Stimulated activated CD4-positive, alpha-beta T cell treated with anti-CD3 and anti-CD28 coated beads, Interleukin-4, amount 100 ng/mL, for 24 hours (primary cell): ENCODE measurements around the gene SLC40A1.
A peak's percentile ranks its signal among the peaks of the same experiment; 100 is the strongest.

Source experiments
- DNase-seq: peaks from one replicate; pipeline ENCODE4 v3.0.0-alpha.2; 2020

The SLC40A1 gene

GRCh38 chr2:189599245-189599644 lies 18.7 kb upstream of the SLC40A1 start:
- no peak for DNase-seq

GRCh38 chr2:189595417-189595816 lies 14.8 kb upstream of the SLC40A1 start:
- no peak for DNase-seq

- DNase-seq, result no peak
These were observed 13.7 kb upstream of the SLC40A1 start for GRCh38 chr2:189594305-189594704.

GRCh38 chr2:189593115-189593514 lies 12.5 kb upstream of the SLC40A1 start:
- DNase-seq, result no peak

GRCh38 chr2:189592353-189592984 lies 11.9 kb upstream of the SLC40A1 start:
- no peak for DNase-seq

GRCh38 chr2:189587780-189588179 lies 7.2 kb upstream of the SLC40A1 start:
- no peak for DNase-seq

GRCh38 chr2:189585226-189585756 lies 4.7 kb upstream of the SLC40A1 start:
- DNase-seq, result no peak

GRCh38 chr2:189584686-189585085 lies 4.1 kb upstream of the SLC40A1 start:
- DNase-seq, result no peak

GRCh38 chr2:189583227-189584198 lies 2.9 kb upstream of the SLC40A1 start:
- DNase-seq, result no peak

- DNase-seq, result no peak
These were observed 2.2 kb upstream of the SLC40A1 start for GRCh38 chr2:189582809-189583192.

- no peak for DNase-seq
These were observed 1.7 kb upstream of the SLC40A1 start for GRCh38 chr2:189582140-189582808.

- peak; percentile 12 for DNase-seq
These were observed 961 bp upstream of the SLC40A1 start for GRCh38 chr2:189581354-189582139.

- DNase-seq, result peak; percentile 26
These were observed 340 bp downstream of the SLC40A1 start for GRCh38 chr2:189580241-189580651.

- DNase-seq, result no peak
These were observed 900 bp downstream of the SLC40A1 start for GRCh38 chr2:189579585-189580186.

GRCh38 chr2:189578272-189578950 lies 2.2 kb downstream of the SLC40A1 start:
- DNase-seq, result no peak

- no peak for DNase-seq
These were observed 3.5 kb downstream of the SLC40A1 start for GRCh38 chr2:189577121-189577520.

- DNase-seq, result no peak
These were observed 4.2 kb downstream of the SLC40A1 start for GRCh38 chr2:189576396-189576795.

- DNase-seq, result no peak
These were observed 5.7 kb downstream of the SLC40A1 start for GRCh38 chr2:189574793-189575475.

- DNase-seq, result no peak
These were observed 10.0 kb downstream of the SLC40A1 start for GRCh38 chr2:189570570-189571031.

- no peak for DNase-seq
These were observed 11.2 kb downstream of the SLC40A1 start for GRCh38 chr2:189569295-189569910.
